HG02798 (cell line): ENCODE results near the gene ZFP69B.
"Not testable (repeated sequence)": the region's sequence is repeated elsewhere in the genome, so short reads cannot be mapped to it uniquely, and the experiment has no call there.

Experiments
- ATAC-seq: cut with Tn5 transposase; IDR thresholded peaks from one replicate; pipeline ENCODE4 v1.9.1; 2021; ENCODE audit warnings: mild to moderate bottlenecking; ENCODE audit not compliant: unreplicated experiment, poor library complexity

ZFP69B gene

DNA sequence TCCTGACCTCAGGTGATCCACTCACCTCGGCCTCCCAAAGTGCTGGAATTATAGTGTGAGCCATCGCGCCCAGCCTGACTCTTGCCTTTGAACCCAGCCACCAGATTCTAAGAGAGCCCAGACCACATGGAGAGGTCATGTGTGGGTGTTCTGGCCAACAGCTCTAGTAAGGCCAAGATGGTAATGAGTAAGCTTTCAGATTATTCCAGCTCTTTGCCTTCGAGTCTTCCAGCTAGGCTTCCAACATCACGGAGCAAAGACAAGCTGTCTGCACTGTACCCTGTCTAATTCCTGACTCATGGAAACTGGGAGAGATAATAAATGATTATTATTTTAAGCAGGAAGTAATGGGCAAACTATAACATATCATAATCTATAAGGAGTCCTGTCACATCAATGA is 14.8 kb upstream of the ZFP69B start:
- no peak for ATAC-seq

GRCh38 chr1:40435876-40436275 is 14.4 kb upstream of the ZFP69B start:
- ATAC-seq, result no peak

- no peak for ATAC-seq
Measured at GRCh38 chr1:40438391-40439015, 11.8 kb upstream of the ZFP69B start.

DNA sequence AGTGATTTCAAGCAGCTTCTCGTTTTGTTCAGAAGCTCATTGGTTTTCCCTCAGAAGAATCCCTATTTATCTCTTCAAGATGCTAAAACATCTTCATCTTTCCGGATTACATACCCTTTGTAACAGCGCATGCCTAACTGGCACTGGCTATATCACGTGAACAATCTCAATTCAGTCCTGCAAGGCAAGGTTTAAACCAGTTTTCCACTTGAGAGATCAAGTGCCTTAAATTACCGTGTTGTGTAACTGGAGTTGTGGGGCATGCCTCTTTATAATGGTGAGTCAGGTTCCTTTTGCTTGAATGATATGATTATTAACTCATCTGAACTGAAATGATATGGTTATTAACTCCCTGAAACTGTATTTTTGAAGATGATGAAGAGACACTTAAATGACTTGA is 11.0 kb upstream of the ZFP69B start:
- no peak for ATAC-seq

GRCh38 chr1:40450495-40451237 is 390 bp downstream of the ZFP69B start:
- ATAC-seq, result peak; percentile 35

DNA sequence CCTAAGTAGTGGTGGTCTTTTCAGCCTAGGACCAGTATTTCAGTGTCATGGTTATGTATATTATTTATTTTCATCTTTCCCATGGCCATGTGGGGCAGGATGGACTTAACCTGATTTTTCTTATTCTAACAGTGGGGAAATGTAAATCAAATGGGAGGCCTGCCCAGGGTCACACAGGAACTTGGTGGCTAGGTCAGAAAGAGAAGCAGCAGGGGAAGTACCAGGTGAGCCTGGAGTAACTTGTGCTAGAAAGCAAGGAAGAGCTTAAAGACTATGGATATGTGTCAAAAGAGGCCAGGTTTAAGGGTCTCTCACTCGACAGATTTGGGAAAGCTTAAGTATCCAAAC is 936 bp downstream of the ZFP69B start:
- no peak for ATAC-seq

GRCh38 chr1:40454873-40455272 is 4.6 kb downstream of the ZFP69B start:
- ATAC-seq, result no peak

DNA sequence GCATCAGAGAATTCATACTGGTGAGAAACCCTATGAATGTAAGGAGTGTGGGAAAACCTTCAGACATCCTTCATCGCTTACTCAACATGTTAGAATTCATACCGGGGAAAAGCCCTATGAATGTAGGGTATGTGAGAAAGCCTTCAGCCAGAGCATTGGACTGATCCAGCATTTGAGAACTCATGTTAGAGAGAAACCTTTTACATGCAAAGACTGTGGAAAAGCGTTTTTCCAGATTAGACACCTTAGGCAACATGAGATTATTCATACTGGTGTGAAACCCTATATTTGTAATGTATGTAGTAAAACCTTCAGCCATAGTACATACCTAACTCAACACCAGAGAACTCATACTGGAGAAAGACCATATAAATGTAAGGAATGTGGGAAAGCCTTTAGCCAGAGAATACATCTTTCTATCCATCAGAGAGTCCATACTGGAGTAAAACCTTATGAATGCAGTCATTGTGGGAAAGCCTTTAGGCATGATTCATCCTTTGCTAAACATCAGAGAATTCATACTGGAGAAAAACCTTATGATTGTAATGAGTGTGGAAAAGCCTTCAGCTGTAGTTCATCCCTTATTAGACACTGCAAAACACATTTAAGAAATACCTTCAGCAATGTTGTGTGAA is 12.8 kb downstream of the ZFP69B start:
- no peak for ATAC-seq

DNA sequence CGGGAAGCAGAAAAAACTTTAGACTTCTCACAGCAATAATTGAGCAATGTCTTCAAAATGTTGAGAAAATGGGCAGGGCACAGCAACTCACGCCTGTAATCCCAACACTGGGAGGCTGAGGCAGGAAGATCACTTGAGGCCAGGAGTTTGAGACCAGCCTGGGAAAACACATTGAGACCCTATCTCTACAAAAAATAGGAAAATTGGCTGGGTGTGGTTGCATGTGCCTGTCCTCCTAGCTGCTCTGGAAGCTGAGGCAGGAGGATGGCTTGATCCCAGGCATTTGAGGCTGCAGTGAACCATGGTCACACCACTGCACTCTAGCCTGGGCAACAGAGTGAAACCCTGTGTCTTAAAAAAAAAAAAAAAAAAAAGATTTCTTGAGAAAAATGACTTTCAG is 19.1 kb downstream of the ZFP69B start:
- no peak for ATAC-seq

DNA sequence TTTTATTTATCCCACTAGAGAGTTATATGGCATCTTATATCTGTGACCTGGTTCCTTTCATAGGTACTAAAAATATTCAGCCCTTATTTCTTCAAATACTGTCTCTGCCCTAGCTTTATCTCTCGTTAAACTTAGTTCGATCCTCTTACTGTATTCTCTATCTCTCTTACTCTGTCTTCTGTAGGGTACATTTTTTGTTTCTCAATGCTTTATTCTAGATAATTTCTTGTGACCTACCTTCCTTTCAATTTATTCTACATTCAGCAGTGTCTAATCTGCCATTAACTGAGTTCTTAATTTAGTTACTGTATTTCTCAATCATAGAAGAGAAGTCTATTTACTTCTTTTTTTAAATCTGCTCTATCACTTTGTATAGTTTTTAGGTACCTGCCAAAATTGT is 25.0 kb downstream of the ZFP69B start:
- no peak for ATAC-seq

- ATAC-seq, result peak; percentile 87
Measured at GRCh38 chr1:40476924-40477677, 26.8 kb downstream of the ZFP69B start, which contains the start of gene ZFP69. ZFP69 (plus strand) TSS chr1:40477290; CDS start chr1:40479362, 2,072 bp downstream.

GRCh38 chr1:40477678-40478053 is 27.4 kb downstream of the ZFP69B start:
- ATAC-seq, result peak; percentile 35

DNA sequence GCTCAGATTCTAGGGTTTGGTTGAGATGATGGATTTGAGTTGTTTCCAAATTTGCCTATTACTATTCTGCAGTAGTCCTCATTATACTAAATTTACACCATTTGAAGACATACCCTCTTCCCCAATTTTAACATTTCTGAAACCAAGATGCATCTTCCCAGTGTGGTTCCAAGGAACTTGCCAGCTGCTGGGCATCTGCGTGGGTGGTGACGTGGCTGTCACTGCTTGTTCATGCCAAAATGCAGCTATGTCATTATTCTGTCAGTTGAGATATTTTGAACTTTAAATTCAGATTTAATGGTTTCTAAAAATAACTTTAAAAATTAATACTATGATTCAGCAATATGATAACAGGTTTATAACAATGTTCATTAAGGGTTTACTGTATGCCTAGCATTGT is 28.0 kb downstream of the ZFP69B start:
- ATAC-seq, result no peak

DNA sequence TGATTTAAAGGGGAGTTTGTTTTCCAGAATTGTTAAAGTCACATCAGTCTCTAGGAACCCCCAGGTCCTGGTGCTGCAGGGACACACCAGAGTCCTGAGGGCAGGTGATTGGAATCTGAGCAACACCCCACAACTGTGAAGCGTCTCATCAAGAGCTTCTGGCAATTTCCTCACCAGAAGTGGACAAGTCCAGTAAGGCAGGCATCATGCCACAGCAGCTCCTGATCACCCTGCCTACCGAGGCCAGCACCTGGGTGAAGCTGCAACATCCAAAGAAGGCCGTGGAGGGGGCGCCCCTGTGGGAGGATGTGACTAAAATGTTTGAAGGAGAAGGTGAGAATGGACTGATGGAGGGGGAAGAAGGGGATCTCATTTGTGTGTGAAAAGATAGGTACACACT is 28.9 kb downstream of the ZFP69B start:
- ATAC-seq, result no peak

DNA sequence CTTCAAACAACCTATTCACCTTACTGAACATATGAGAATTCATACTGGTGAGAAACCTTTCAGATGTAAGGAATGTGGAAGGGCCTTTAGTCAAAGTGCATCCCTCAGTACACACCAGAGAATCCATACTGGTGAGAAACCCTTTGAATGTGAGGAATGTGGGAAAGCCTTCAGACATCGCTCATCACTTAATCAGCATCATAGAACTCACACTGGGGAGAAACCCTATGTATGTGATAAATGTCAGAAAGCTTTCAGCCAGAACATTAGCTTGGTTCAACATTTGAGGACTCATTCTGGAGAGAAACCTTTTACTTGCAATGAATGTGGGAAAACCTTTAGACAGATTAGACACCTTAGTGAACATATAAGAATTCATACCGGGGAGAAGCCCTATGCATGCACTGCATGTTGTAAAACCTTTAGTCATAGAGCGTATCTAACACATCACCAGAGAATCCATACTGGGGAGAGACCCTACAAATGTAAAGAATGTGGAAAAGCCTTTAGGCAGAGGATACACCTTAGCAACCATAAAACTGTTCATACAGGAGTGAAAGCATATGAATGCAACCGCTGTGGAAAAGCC is 45.1 kb downstream of the ZFP69B start:
- no peak for ATAC-seq

GRCh38 chr1:40502651-40503050 is 52.4 kb downstream of the ZFP69B start:
- ATAC-seq, result not testable (repeated sequence)

GRCh38 chr1:40507973-40508372 is 57.7 kb downstream of the ZFP69B start:
- no peak for ATAC-seq

DNA sequence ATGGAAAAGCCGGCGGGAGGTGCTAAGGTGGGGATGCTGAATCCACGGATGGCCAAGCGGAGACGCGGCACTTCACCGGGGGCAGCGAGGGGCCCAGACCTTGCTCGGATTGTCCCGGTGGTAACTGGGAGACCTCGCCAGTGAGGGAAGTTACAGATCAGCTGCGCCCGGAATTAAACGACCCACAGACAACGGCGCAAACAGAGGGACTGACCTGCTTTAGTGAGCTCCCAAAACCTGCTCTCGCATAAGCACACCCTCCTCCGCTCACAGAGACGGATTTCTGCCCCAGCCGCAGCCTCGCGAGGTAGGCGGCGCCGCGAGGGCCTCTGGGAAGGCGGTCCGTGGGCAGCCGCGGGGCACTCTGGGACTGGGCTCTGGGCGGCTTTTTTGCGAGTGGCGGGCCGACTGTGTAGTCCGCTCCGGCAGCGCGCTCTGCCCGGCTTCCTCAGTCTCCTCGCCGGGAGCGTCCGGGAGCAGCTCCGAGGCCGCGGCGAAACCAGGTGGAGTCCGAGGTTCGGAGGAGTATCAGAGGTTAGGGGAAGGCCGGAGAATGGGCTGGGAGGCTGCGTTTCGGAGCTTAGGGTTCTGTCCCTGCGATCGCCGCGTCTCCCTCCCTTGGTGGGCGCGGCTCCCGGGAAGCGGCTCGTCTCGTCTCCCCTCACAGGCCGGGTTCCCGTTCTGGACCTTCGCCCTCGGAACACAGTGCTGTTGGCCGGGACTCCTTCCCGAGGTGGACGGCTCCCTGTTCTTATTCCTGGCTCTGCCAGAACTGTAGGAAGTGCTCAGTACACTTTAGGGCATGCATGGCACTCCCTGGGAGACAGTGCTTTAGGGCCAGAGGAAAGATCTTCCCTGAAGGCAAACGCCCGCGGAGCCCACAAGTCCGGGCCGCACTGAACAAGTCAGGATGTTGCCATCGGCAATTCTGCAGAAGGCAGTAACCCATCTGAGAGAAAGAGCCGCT is 58.4 kb downstream of the ZFP69B start, which contains the start of gene EXO5:
Gene EXO5, plus strand, starts transcription at position 393 of the 967 bp plus-strand sequence. CDS start 5,778 bp downstream, outside the sequence.
- peak; percentile 92 for ATAC-seq
